HCT116 (cell line): Measurements from ENCODE around the gene NRCAM. TPM values are rescaled to one million over a fixed set of nuclear protein-coding genes. Genes with fewer than 3 reads are reported as not detected.

Experiments used
- ATAC-seq: fragments of 200-7000 bp; cut with Tn5 transposase; 2 replicates; pipeline ENCODE4 v1.9.1; 2020; ENCODE audit warnings: mild to moderate bottlenecking, moderate library complexity
- BruUV-seq: library from RNA; stranded (reverse); fragments of 400-500 nt; replicated peaks from 2 replicates; lab custom pipeline; 2021; lab: Mats Ljungman, UMichigan
- CTCF ChIA-PET: fragments of 300-600 bp; sonication (Branson Sonifier 250); formaldehyde crosslinking; loops from one replicate; lab custom pipeline; 2021; ENCODE audit warnings: antibody characterized with exemption; lab: Charles Lee
- POLR2A ChIA-PET: fragments of 300-600, 350-600 bp; sonication (Branson Sonifier 250); formaldehyde crosslinking; loops from one replicate; lab custom pipeline; 2021; ENCODE audit warnings: antibody characterized with exemption; lab: Charles Lee
- RAD21 ChIA-PET, 2 experiments: fragments of 300-600 bp; sonication (Branson Sonifier 250); formaldehyde crosslinking; loops; one replicate each; lab custom pipeline; 2023; ENCODE audit warnings: low total read pairs in 2 of 2; ENCODE audit not compliant: uncharacterized antibody in 2 of 2, unreplicated experiment in 2 of 2, low non-redundant PET in 1 of 2; lab: Charles Lee
- DNase-seq: peaks from one replicate; pipeline ENCODE4 v3.0.0-alpha.2; 2010; ENCODE audit warnings: low read depth, low spot score
- H2AFZ ChIP-seq: fragments of 200-600 bp; shearing (Covaris generic), sonication (generic); 2 replicates; pipeline ENCODE4 v1.6.1; 2017; ENCODE audit warnings: low read depth, mixed run types, mixed read lengths, antibody characterized with exemption, low read length; ENCODE audit not compliant: poor library complexity, severe bottlenecking
- H3K27ac ChIP-seq: 2 replicates; pipeline ENCODE4 v1.5.1; 2012; ENCODE audit warnings: low read depth, low read length
- H3K27me3 ChIP-seq: fragments of 200-600 bp; sonication (generic); 2 replicates; pipeline ENCODE4 v1.6.1; 2016; ENCODE audit warnings: mixed run types, low read length, mixed read lengths; ENCODE audit not compliant: insufficient read depth
- H3K36me3 ChIP-seq, 2 experiments: fragments of 200-500 bp in 1 of 2; fragments of 200-600 bp in 1 of 2; sonication (Bioruptor generic) in 1 of 2; sonication (generic) in 1 of 2; 2 replicates each; pipeline versions ENCODE4 v1.5.1 to v1.6.1; 2014 to 2016; ENCODE audit warnings: low read length in 2 of 2, inconsistent platforms in 1 of 2, mixed read lengths in 1 of 2, mixed run types in 1 of 2; ENCODE audit not compliant: insufficient read depth in 2 of 2, control insufficient read depth in 1 of 2
- H3K4me1 ChIP-seq, 2 experiments: fragments of 200-600 bp in 1 of 2; sonication (generic) in 1 of 2; 2 replicates each; pipeline versions ENCODE4 v1.5.1 to v1.6.1; 2012 to 2017; ENCODE audit warnings: low read length in 2 of 2, inconsistent platforms in 1 of 2, mild to moderate bottlenecking in 1 of 2, mixed read lengths in 1 of 2, mixed run types in 1 of 2, moderate library complexity in 1 of 2; ENCODE audit not compliant: insufficient read depth in 2 of 2, control insufficient read depth in 1 of 2
- H3K4me2 ChIP-seq: fragments of 200-600 bp; sonication (generic); 2 replicates; pipeline ENCODE4 v1.6.1; 2017; ENCODE audit warnings: mixed run types, low read length, mixed read lengths
- H3K4me3 ChIP-seq, 2 experiments: fragments of 200-600 bp in 1 of 2; sonication (generic) in 1 of 2; replicated peaks in 1 of 2; 2 replicates each; pipeline ENCODE4 v1.5.1; 2011 to 2016; ENCODE audit warnings: low read length in 2 of 2, control low read depth in 1 of 2, low read depth in 1 of 2, mild to moderate bottlenecking in 1 of 2, mixed read lengths in 1 of 2, mixed run types in 1 of 2
- H3K79me2 ChIP-seq: fragments of 200-600 bp; sonication (generic); 2 replicates; pipeline ENCODE4 v1.6.1; 2017; ENCODE audit warnings: mild to moderate bottlenecking, mixed run types, low read length, moderate library complexity, mixed read lengths; ENCODE audit not compliant: insufficient read depth
- H3K9ac ChIP-seq: fragments of 200-600 bp; sonication (generic); 2 replicates; pipeline ENCODE4 v1.6.1; 2016; ENCODE audit warnings: low read length, mixed read lengths
- H3K9me2 ChIP-seq: fragments of 200-600 bp; sonication (generic), shearing (Covaris generic); 2 replicates; pipeline ENCODE4 v1.6.1; 2017; ENCODE audit warnings: mixed run types, mild to moderate bottlenecking, moderate library complexity; ENCODE audit not compliant: insufficient read depth
- H3K9me3 ChIP-seq, 2 experiments: fragments of 200-500 bp in 1 of 2; fragments of 200-600 bp in 1 of 2; sonication (Bioruptor generic) in 1 of 2; sonication (generic) in 1 of 2; 2 replicates each; pipeline ENCODE4 v1.6.1; 2014 to 2017; ENCODE audit warnings: low read length in 2 of 2, mixed read lengths in 2 of 2, inconsistent platforms in 1 of 2, low read depth in 1 of 2, mild to moderate bottlenecking in 1 of 2, mixed run types in 1 of 2, moderate library complexity in 1 of 2; ENCODE audit not compliant: control insufficient read depth in 1 of 2, insufficient read depth in 1 of 2
- H4K20me1 ChIP-seq: fragments of 200-600 bp; sonication (generic), shearing (Covaris generic); 2 replicates; pipeline ENCODE4 v1.6.1; 2017; ENCODE audit warnings: mixed run types, mild to moderate bottlenecking, moderate library complexity; ENCODE audit not compliant: insufficient read depth
- CTCF ChIP-seq, 3 experiments: fragments of 200-600 bp in 1 of 3; sonication (generic) in 1 of 3; IDR thresholded peaks in 2 of 3; conservative IDR thresholded peaks in 1 of 3; 2 replicates each; pipeline ENCODE4 v1.5.1; 2012 to 2017; ENCODE audit warnings: low read depth in 2 of 3, low read length in 2 of 3, antibody characterized with exemption in 1 of 3, borderline replicate concordance in 1 of 3, control low read depth in 1 of 3, mild to moderate bottlenecking in 1 of 3, mixed read lengths in 1 of 3, mixed run types in 1 of 3, moderate library complexity in 1 of 3; ENCODE audit not compliant: insufficient read depth in 1 of 3
- ELF1 ChIP-seq: IDR thresholded peaks from 2 replicates; pipeline ENCODE4 v1.6.1; 2012; ENCODE audit warnings: low read depth, borderline replicate concordance
- POLR2A ChIP-seq: IDR thresholded peaks from 2 replicates; pipeline ENCODE4 v1.7.0; 2011; ENCODE audit warnings: borderline replicate concordance; ENCODE audit not compliant: insufficient read depth, insufficient read length; ENCODE audit errors: extremely low read depth
- SIN3A ChIP-seq: IDR thresholded peaks from 2 replicates; pipeline ENCODE4 v1.6.1; 2012; ENCODE audit warnings: low read depth
- SRF ChIP-seq: IDR thresholded peaks from 2 replicates; pipeline ENCODE4 v1.6.1; 2012; ENCODE audit warnings: low read depth
- intact Hi-C: fragments of 100-400 bp; cut with micrococcal nuclease; formaldehyde crosslinking; loops from 2 replicates; pipeline ENCODE4 v1.10.0; 2022
- total RNA-seq: library from RNA; stranded (reverse); gene quantifications from one replicate; pipeline ENCODE4 v1.2.1, GENCODE V29; 2021; ENCODE audit not compliant: unreplicated experiment
- TF ChIP-seq, protein P1 (sequence below): IDR thresholded peaks from 2 replicates; pipeline ENCODE4 v1.6.1; 2012; ENCODE audit warnings: low read depth
- TF ChIP-seq, protein P2 (sequence below): IDR thresholded peaks from 2 replicates; pipeline ENCODE4 v1.6.1; 2012
- TF ChIP-seq, protein P3 (sequence below): IDR thresholded peaks from 2 replicates; pipeline ENCODE4 v1.6.1; 2011; ENCODE audit warnings: mild to moderate bottlenecking, low read length, moderate library complexity; ENCODE audit not compliant: insufficient replicate concordance; ENCODE audit errors: extremely low read depth

Gene NRCAM
- total RNA-seq, 1 experiment from 2014 or later, result 0.15 TPM

DNA sequence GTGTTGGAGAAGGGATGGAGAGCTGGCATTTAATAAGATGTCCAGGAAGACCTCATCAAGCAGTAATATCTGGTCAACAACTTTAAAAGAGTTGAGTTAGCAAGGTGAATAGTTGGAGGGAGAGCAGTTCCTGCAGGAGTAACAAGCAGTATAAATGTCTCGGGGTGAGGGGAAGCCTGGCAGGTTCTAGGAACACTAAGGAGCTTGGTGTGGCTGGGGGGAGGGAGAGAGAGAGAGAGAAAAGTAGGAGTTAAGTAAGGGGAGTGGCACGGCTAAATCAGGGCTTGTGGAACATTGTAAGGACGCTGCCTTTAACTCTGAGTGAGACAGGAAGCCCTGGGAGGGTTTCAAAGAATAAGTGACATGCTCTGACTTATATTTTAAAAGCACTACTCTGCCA is 304.0 kb downstream of the NRCAM start:
- H3K9ac ChIP-seq, result no peak overlapping the region

More for the DNA sequence above, 304.0 kb downstream of the NRCAM start:
- Histone ChIP-seq H3K9me3 (no peaks in the 10 kb centered on the region), H3K4me1 (no peaks in the 10 kb centered on the region), H4K20me1 (no peaks in the 10 kb centered on the region), H3K27me3 (no peaks in the 10 kb centered on the region), H3K27ac (no peak overlapping the region), H3K79me2 (no peaks in the 10 kb centered on the region), H2AFZ (no peak overlapping the region), H3K9me2 (no peaks in the 10 kb centered on the region), H3K4me3 (no peak overlapping the region), H3K4me2 (no peak overlapping the region), H3K36me3 (no peaks in the 10 kb centered on the region)
- ChIA-PET CTCF (no interaction called here), POLR2A (no interaction called here), RAD21 (no interaction called here)
- ATAC-seq (no peak), DNase-seq (no peak)
- TF ChIP-seq POLR2A, result no peak
- no peak for TF ChIP-seq SRF
- no peak for TF ChIP-seq ELF1
- no peak for TF ChIP-seq SIN3A
- TF ChIP-seq CTCF (IDR thresholded peaks at IDR 0.05 in 2 of 3, conservative IDR thresholded peaks at IDR 0.05 in 1 of 3; ENCODE audit: borderline replicate concordance in 1 of 3, insufficient read depth in 1 of 3, low read depth in 2 of 3, low read length in 2 of 3), result no peak
- TF ChIP-seq, protein P1, sequence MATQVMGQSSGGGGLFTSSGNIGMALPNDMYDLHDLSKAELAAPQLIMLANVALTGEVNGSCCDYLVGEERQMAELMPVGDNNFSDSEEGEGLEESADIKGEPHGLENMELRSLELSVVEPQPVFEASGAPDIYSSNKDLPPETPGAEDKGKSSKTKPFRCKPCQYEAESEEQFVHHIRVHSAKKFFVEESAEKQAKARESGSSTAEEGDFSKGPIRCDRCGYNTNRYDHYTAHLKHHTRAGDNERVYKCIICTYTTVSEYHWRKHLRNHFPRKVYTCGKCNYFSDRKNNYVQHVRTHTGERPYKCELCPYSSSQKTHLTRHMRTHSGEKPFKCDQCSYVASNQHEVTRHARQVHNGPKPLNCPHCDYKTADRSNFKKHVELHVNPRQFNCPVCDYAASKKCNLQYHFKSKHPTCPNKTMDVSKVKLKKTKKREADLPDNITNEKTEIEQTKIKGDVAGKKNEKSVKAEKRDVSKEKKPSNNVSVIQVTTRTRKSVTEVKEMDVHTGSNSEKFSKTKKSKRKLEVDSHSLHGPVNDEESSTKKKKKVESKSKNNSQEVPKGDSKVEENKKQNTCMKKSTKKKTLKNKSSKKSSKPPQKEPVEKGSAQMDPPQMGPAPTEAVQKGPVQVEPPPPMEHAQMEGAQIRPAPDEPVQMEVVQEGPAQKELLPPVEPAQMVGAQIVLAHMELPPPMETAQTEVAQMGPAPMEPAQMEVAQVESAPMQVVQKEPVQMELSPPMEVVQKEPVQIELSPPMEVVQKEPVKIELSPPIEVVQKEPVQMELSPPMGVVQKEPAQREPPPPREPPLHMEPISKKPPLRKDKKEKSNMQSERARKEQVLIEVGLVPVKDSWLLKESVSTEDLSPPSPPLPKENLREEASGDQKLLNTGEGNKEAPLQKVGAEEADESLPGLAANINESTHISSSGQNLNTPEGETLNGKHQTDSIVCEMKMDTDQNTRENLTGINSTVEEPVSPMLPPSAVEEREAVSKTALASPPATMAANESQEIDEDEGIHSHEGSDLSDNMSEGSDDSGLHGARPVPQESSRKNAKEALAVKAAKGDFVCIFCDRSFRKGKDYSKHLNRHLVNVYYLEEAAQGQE, result no peak
- TF ChIP-seq, protein P2, sequence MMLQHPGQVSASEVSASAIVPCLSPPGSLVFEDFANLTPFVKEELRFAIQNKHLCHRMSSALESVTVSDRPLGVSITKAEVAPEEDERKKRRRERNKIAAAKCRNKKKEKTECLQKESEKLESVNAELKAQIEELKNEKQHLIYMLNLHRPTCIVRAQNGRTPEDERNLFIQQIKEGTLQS, result no peak
- TF ChIP-seq, protein P3, sequence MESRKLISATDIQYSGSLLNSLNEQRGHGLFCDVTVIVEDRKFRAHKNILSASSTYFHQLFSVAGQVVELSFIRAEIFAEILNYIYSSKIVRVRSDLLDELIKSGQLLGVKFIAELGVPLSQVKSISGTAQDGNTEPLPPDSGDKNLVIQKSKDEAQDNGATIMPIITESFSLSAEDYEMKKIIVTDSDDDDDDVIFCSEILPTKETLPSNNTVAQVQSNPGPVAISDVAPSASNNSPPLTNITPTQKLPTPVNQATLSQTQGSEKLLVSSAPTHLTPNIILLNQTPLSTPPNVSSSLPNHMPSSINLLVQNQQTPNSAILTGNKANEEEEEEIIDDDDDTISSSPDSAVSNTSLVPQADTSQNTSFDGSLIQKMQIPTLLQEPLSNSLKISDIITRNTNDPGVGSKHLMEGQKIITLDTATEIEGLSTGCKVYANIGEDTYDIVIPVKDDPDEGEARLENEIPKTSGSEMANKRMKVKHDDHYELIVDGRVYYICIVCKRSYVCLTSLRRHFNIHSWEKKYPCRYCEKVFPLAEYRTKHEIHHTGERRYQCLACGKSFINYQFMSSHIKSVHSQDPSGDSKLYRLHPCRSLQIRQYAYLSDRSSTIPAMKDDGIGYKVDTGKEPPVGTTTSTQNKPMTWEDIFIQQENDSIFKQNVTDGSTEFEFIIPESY, result no peak
- no TSS peak for BruUV-seq
- intact Hi-C loops, result no loop called here
